GM18520 (cell line): ENCODE measurements around the gene AMOTL1.

ENCODE experiments used
- ATAC-seq: cut with Tn5 transposase; IDR thresholded peaks from one replicate; pipeline ENCODE4 v1.9.1; 2021; ENCODE audit not compliant: unreplicated experiment

Gene AMOTL1

GRCh38 chr11:94767701-94768601 is at the start of gene AMOTL1:
AMOTL1 (plus strand) TSS chr11:94768356; CDS start chr11:94768512, 156 bp downstream.
- no peak for ATAC-seq

- ATAC-seq = no peak
Measured at GRCh38 chr11:94719876-94720275, 48.3 kb upstream of the AMOTL1 start.

GRCh38 chr11:94721565-94722292 is 46.4 kb upstream of the AMOTL1 start:
- ATAC-seq = no peak

GRCh38 chr11:94722735-94723134 is 45.4 kb upstream of the AMOTL1 start:
- no peak for ATAC-seq

- ATAC-seq = no peak
Measured at GRCh38 chr11:94725097-94725496, 43.1 kb upstream of the AMOTL1 start.

GRCh38 chr11:94727819-94728218 is 40.3 kb upstream of the AMOTL1 start:
- no peak for ATAC-seq

GRCh38 chr11:94728541-94728940 is 39.6 kb upstream of the AMOTL1 start:
- no peak for ATAC-seq

- no peak for ATAC-seq
Measured at GRCh38 chr11:94728966-94729751, 39.0 kb upstream of the AMOTL1 start.

GRCh38 chr11:94730153-94730552 is 38.0 kb upstream of the AMOTL1 start:
- ATAC-seq = no peak

- ATAC-seq = no peak
Measured at GRCh38 chr11:94731880-94732601, 36.1 kb upstream of the AMOTL1 start.

GRCh38 chr11:94732617-94733281 is 35.4 kb upstream of the AMOTL1 start:
- ATAC-seq = no peak

GRCh38 chr11:94734563-94735275 is 33.4 kb upstream of the AMOTL1 start:
- ATAC-seq = no peak

- ATAC-seq = no peak
Measured at GRCh38 chr11:94735907-94736306, 32.2 kb upstream of the AMOTL1 start.

GRCh38 chr11:94737171-94737611 is 31.0 kb upstream of the AMOTL1 start:
- ATAC-seq = no peak

GRCh38 chr11:94738746-94739145 is 29.4 kb upstream of the AMOTL1 start:
- ATAC-seq = no peak

- ATAC-seq = no peak
Measured at GRCh38 chr11:94739331-94739730, 28.8 kb upstream of the AMOTL1 start.

GRCh38 chr11:94740083-94741021 is 27.8 kb upstream of the AMOTL1 start:
- no peak for ATAC-seq

GRCh38 chr11:94741022-94741679 is 27.0 kb upstream of the AMOTL1 start:
- ATAC-seq = no peak
